WTC11 (cell line): ENCODE results near the gene SHISA9. TPM values are rescaled to one million over a fixed set of nuclear protein-coding genes. Genes with fewer than 3 reads are reported as not detected.
A peak's percentile ranks its signal among the peaks of the same experiment; 100 is the strongest.

Source experiments
- ATAC-seq: fragments of 200-7000 bp; cut with Tn5 transposase; 2 replicates; pipeline ENCODE4 v1.10.0; 2021; ENCODE audit warnings: mild to moderate bottlenecking, moderate library complexity
- CTCF ChIA-PET: fragments of 300-600 bp; sonication (Branson Sonifier 250); formaldehyde crosslinking; loops from one replicate; lab custom pipeline; 2021; ENCODE audit warnings: antibody characterized with exemption; lab: Charles Lee
- POLR2A ChIA-PET: fragments of 350-600 bp; sonication (Branson Sonifier 250); formaldehyde crosslinking; loops from one replicate; lab custom pipeline; 2021; ENCODE audit warnings: antibody characterized with exemption; lab: Charles Lee
- DNase-seq: peaks from one replicate; pipeline ENCODE4 v3.0.0; 2021; ENCODE audit warnings: low spot score
- H3K27ac Mint-ChIP-seq: 2 replicates; pipeline ENCODE4 v1.8.0; 2021; ENCODE audit warnings: mixed read lengths
- H3K27me3 Mint-ChIP-seq: 2 replicates; pipeline ENCODE4 v1.8.0; 2021; ENCODE audit warnings: low read depth, mild to moderate bottlenecking, moderate library complexity, mixed read lengths
- H3K36me3 Mint-ChIP-seq: 2 replicates; pipeline ENCODE4 v1.8.0; 2021; ENCODE audit warnings: mixed read lengths
- H3K4me1 Mint-ChIP-seq: 2 replicates; pipeline ENCODE4 v1.8.0; 2022; ENCODE audit warnings: mixed read lengths
- H3K4me3 Mint-ChIP-seq: 2 replicates; pipeline ENCODE4 v1.8.0; 2021; ENCODE audit warnings: mild to moderate bottlenecking, moderate library complexity, mixed read lengths
- H3K9me3 Mint-ChIP-seq: 2 replicates; pipeline ENCODE4 v1.8.0; 2021; ENCODE audit warnings: mixed read lengths
- AFF4 ChIP-seq: sonication (generic); formaldehyde crosslinking; IDR thresholded peaks from 2 replicates; pipeline ENCODE4 v1.8.1; 2023; ENCODE audit warnings: mild to moderate bottlenecking, missing genetic modification reagents, borderline replicate concordance
- ATF3 ChIP-seq: sonication (generic); formaldehyde crosslinking; conservative IDR thresholded peaks from 2 replicates; pipeline ENCODE4 v1.8.1; 2022; ENCODE audit warnings: mild to moderate bottlenecking, missing genetic modification reagents
- CREB1 ChIP-seq: sonication (generic); formaldehyde crosslinking; IDR thresholded peaks from 2 replicates; pipeline ENCODE4 v1.8.0; 2023; ENCODE audit warnings: mild to moderate bottlenecking, missing genetic modification reagents
- E2F4 ChIP-seq: sonication (generic); formaldehyde crosslinking; IDR thresholded peaks from 2 replicates; pipeline ENCODE4 v1.8.1; 2022; ENCODE audit warnings: low read depth, mild to moderate bottlenecking, moderate library complexity, missing genetic modification reagents, borderline replicate concordance
- ERG ChIP-seq: fragments of 250-450 bp; sonication (Bioruptor Pico); IDR thresholded peaks from 2 replicates; pipeline ENCODE4 v1.8.0; 2021; ENCODE audit warnings: mild to moderate bottlenecking
- GABPB1 ChIP-seq: sonication (generic); formaldehyde crosslinking; IDR thresholded peaks from 2 replicates; pipeline ENCODE4 v1.8.1; 2023; ENCODE audit warnings: mild to moderate bottlenecking, missing genetic modification reagents
- IRF1 ChIP-seq: sonication (generic); formaldehyde crosslinking; IDR thresholded peaks from 2 replicates; pipeline ENCODE4 v1.8.0; 2023; ENCODE audit warnings: missing genetic modification reagents
- IRF2 ChIP-seq: sonication (generic); formaldehyde crosslinking; IDR thresholded peaks from 2 replicates; pipeline ENCODE4 v1.8.0; 2022; ENCODE audit warnings: low read depth, missing genetic modification reagents, borderline replicate concordance
- JAZF1 ChIP-seq: fragments of 250-450 bp; sonication (Bioruptor Pico); IDR thresholded peaks from 2 replicates; pipeline ENCODE4 v1.9.0; 2021; ENCODE audit warnings: moderate library complexity, mild to moderate bottlenecking, inconsistent platforms
- JUN ChIP-seq: sonication (generic); formaldehyde crosslinking; IDR thresholded peaks from 2 replicates; pipeline ENCODE4 v1.8.0; 2023; ENCODE audit warnings: mild to moderate bottlenecking, missing genetic modification reagents
- MXD4 ChIP-seq: fragments of 250-450 bp; sonication (Bioruptor Pico); IDR thresholded peaks from 2 replicates; pipeline ENCODE4 v1.8.0; 2021; ENCODE audit warnings: mild to moderate bottlenecking, moderate library complexity, borderline replicate concordance
- MYBL2 ChIP-seq: sonication (generic); formaldehyde crosslinking; IDR thresholded peaks from 2 replicates; pipeline ENCODE4 v1.8.1; 2023; ENCODE audit warnings: mild to moderate bottlenecking, moderate library complexity, missing genetic modification reagents
- NR3C1 ChIP-seq: sonication (generic); formaldehyde crosslinking; conservative IDR thresholded peaks from 2 replicates; pipeline ENCODE4 v1.8.1; 2023; ENCODE audit warnings: low read depth, mild to moderate bottlenecking, missing genetic modification reagents
- OVOL2 ChIP-seq: fragments of 250-450 bp; sonication (Bioruptor Pico); IDR thresholded peaks from 2 replicates; pipeline ENCODE4 v1.9.0; 2021; ENCODE audit warnings: mild to moderate bottlenecking, borderline replicate concordance
- SMAD4 ChIP-seq: sonication (generic); formaldehyde crosslinking; IDR thresholded peaks from 2 replicates; pipeline ENCODE4 v1.8.0; 2022; ENCODE audit warnings: mild to moderate bottlenecking, missing genetic modification reagents
- USF2 ChIP-seq: sonication (generic); formaldehyde crosslinking; IDR thresholded peaks from 2 replicates; pipeline ENCODE4 v1.8.1; 2023; ENCODE audit warnings: mild to moderate bottlenecking, missing genetic modification reagents, moderate library complexity
- ZBTB43 ChIP-seq: sonication (generic); formaldehyde crosslinking; IDR thresholded peaks from 2 replicates; pipeline ENCODE4 v1.8.1; 2023; ENCODE audit warnings: mild to moderate bottlenecking, missing genetic modification reagents
- ZNF138 ChIP-seq: sonication (generic); formaldehyde crosslinking; conservative IDR thresholded peaks from 2 replicates; pipeline ENCODE4 v1.8.1; 2022; ENCODE audit warnings: mild to moderate bottlenecking, moderate library complexity, missing genetic modification reagents
- ZNF232 ChIP-seq: sonication (generic); formaldehyde crosslinking; IDR thresholded peaks from 2 replicates; pipeline ENCODE4 v1.8.0; 2022; ENCODE audit warnings: mild to moderate bottlenecking, missing genetic modification reagents
- ZNF512 ChIP-seq: sonication (generic); formaldehyde crosslinking; IDR thresholded peaks from 2 replicates; pipeline ENCODE4 v1.8.1; 2022; ENCODE audit warnings: missing genetic modification reagents, borderline replicate concordance
- total RNA-seq: library from RNA; stranded (reverse); gene quantifications from 3 replicates; pipeline ENCODE4 v1.2.3, GENCODE V29; 2021

Gene SHISA9
- total RNA-seq, 1 experiment from 2014 or later = 37.5 TPM

GRCh38 chr16:13005721-13006247, 104.4 kb downstream of the SHISA9 start:
- no peak overlapping the region for H3K4me3 Mint-ChIP-seq
- H3K27me3 Mint-ChIP-seq = no peaks in the 10 kb centered on the region
- no peak overlapping the region for H3K27ac Mint-ChIP-seq
- TF ChIP-seq CREB1 = no peak
- TF ChIP-seq MYBL2 (CRISPR knock-in tag) = no peak
- no peak for TF ChIP-seq MXD4 (CRISPR knock-in tag)
- TF ChIP-seq OVOL2 (CRISPR knock-in tag) = no peak
- no peak for TF ChIP-seq ZNF232
- no peak for TF ChIP-seq AFF4
- TF ChIP-seq IRF1 (CRISPR knock-in tag) = no peak
- TF ChIP-seq E2F4 (CRISPR knock-in tag) = no peak
- no peak for TF ChIP-seq USF2
- TF ChIP-seq IRF2 (CRISPR knock-in tag) = no peak
- TF ChIP-seq NR3C1 (CRISPR knock-in tag) = no peak
- peaks cover 9% of the 10 kb centered on the region for H3K9me3 Mint-ChIP-seq
- POLR2A ChIA-PET = interaction anchor here (0.5 kb wide), 1 partner anchor 110 kb away, joined by 5 read pairs; no protein-coding TSS in a partner anchor
- ATAC-seq (no peak), DNase-seq (no peak)
- H3K36me3 Mint-ChIP-seq = no peaks in the 10 kb centered on the region
- CTCF ChIA-PET = no interaction called here
- H3K4me1 Mint-ChIP-seq = peaks cover 16% of the 10 kb centered on the region

GRCh38 chr16:13012601-13013000, 111.2 kb downstream of the SHISA9 start:
- H3K9me3 Mint-ChIP-seq = no peaks in the 10 kb centered on the region
- no peaks in the 10 kb centered on the region for H3K36me3 Mint-ChIP-seq
- ChIA-PET CTCF (no interaction called here), POLR2A (no interaction called here)
- no peak overlapping the region; the same call in 1 of the 2 replicates for H3K27ac Mint-ChIP-seq
- peaks cover 66% of the 10 kb centered on the region for H3K4me1 Mint-ChIP-seq
- peak; percentile 61 for ATAC-seq
- TF ChIP-seq ERG (CRISPR knock-in tag) = no peak
- TF ChIP-seq ZBTB43 (CRISPR knock-in tag) = no peak
- TF ChIP-seq SMAD4 (CRISPR knock-in tag) = no peak
- TF ChIP-seq JAZF1 (CRISPR knock-in tag) = no peak
- TF ChIP-seq ATF3 (CRISPR knock-in tag) = no peak
- TF ChIP-seq ZNF512 (CRISPR knock-in tag) = no peak
- no peak for TF ChIP-seq JUN (CRISPR knock-in tag)
- TF ChIP-seq GABPB1 (CRISPR knock-in tag) = no peak
- TF ChIP-seq ZNF138 (CRISPR knock-in tag) = no peak
- H3K4me3 Mint-ChIP-seq = no peak overlapping the region
- no peaks in the 10 kb centered on the region for H3K27me3 Mint-ChIP-seq
- no peak for DNase-seq
